Spleen (tissue), 11 donors: ENCODE data around the gene ZNF107. TPM values are rescaled to one million over a fixed set of nuclear protein-coding genes. Genes with fewer than 3 reads are reported as not detected.
"Not testable (repeated sequence)": the region's sequence is repeated elsewhere in the genome, so short reads cannot be mapped to it uniquely, and the experiment has no call there.

Experiments
- DNase-seq: peaks from one replicate; pipeline ENCODE4 v3.0.0-alpha.2; 2020
- H3K27ac ChIP-seq, 8 donors: fragments of 200-600 bp; sonication (generic) in 7 of 8; 1 replicate in 4 of 8; 2 replicates in 4 of 8; pipeline versions ENCODE4 v1.5.0 to v1.8.0; 2016 to 2021; ENCODE audit warnings: inconsistent platforms in 4 of 8, mild to moderate bottlenecking in 4 of 8, moderate library complexity in 1 of 8
- H3K27me3 ChIP-seq, 7 donors: fragments of 200-600 bp; sonication (generic) in 6 of 7; replicated peaks in 1 of 7; 1 replicate in 4 of 7; 2 replicates in 3 of 7; pipeline versions ENCODE4 v1.5.0 to v1.8.0; 2016 to 2021; ENCODE audit warnings: inconsistent platforms in 3 of 7, mild to moderate bottlenecking in 1 of 7
- H3K36me3 ChIP-seq, 6 donors: fragments of 200-600 bp; sonication (generic) in 5 of 6; 1 replicate in 4 of 6; 2 replicates in 2 of 6; pipeline versions ENCODE4 v1.5.0 to v1.8.0; 2016 to 2021; ENCODE audit warnings: inconsistent platforms in 2 of 6
- H3K4me1 ChIP-seq, 6 donors: fragments of 200-600 bp; sonication (generic) in 5 of 6; 1 replicate in 3 of 6; 2 replicates in 3 of 6; pipeline versions ENCODE4 v1.5.0 to v1.8.0; 2016 to 2021; ENCODE audit warnings: inconsistent platforms in 3 of 6
- H3K4me3 ChIP-seq, 8 donors: fragments of 200-600 bp; sonication (generic) in 7 of 8; 1 replicate in 4 of 8; 2 replicates in 4 of 8; pipeline versions ENCODE4 v1.5.0 to v1.8.0; 2016 to 2021; ENCODE audit warnings: inconsistent platforms in 4 of 8, mild to moderate bottlenecking in 4 of 8, moderate library complexity in 2 of 8
- H3K9me3 ChIP-seq, 8 donors: fragments of 200-600 bp; sonication (generic) in 7 of 8; 1 replicate in 4 of 8; 2 replicates in 4 of 8; pipeline versions ENCODE4 v1.5.0 to v1.8.0; 2016 to 2021; ENCODE audit warnings: inconsistent platforms in 4 of 8
- POLR2A ChIP-seq, 3 donors: fragments of 450-650 bp; IDR thresholded peaks; one replicate each; pipeline ENCODE4 v1.5.1; 2017; ENCODE audit warnings: antibody characterized with exemption in 3 of 3, mild to moderate bottlenecking in 1 of 3
- POLR2AphosphoS5 ChIP-seq, 3 donors: sonication (generic); formaldehyde crosslinking; IDR thresholded peaks; one replicate each; pipeline ENCODE4 v1.5.1; 2017; ENCODE audit warnings: antibody characterized with exemption in 3 of 3
- WGBS, 5 donors: extraction: QIAGEN DNeasy Blood & Tissue Kit in 3 of 5; methylation state at CpG; one replicate each; pipeline versions ENCODE4 v1.1.5 to v1.1.7; 2013 to 2018; 5-methylcytosine and 5-hydroxymethylcytosine counted together
- intact Hi-C: fragments of 100-400 bp; cut with DNase I; formaldehyde crosslinking; loops from one replicate; pipeline ENCODE4 v1.15.0; 2023; ENCODE audit warnings: low total_unique reads
- polyA plus RNA-seq, 3 donors: library from polyadenylated mRNA; stranded (reverse); fragments of 200-250 nt; gene quantifications; one replicate each; pipeline ENCODE4 v1.2.1, GENCODE V29; 2013
- total RNA-seq, 7 donors: library from RNA; depleted of rRNA in 3 of 7; stranded (reverse); fragments of >200 nt in 3 of 7; fragmentation: NEBNext Ultra II Directional in 4 of 7; extraction: Animal tissue kit (Norgen Biotek cat#: 25700) in 4 of 7; gene quantifications; one replicate each; pipeline versions ENCODE4 v1.1.0 to v1.2.1, GENCODE V29; 2016 to 2021
- TF ChIP-seq, protein P1 (sequence below), 11 experiments: fragments of 200-600 bp in 7 of 11; fragments of 450-650 bp in 4 of 11; sonication (generic) in 4 of 11; IDR thresholded peaks in 8 of 11; conservative IDR thresholded peaks in 3 of 11; 1 replicate in 7 of 11; 2 replicates in 4 of 11; pipeline versions ENCODE4 v1.4.0 to v1.8.0; 2016 to 2021; ENCODE audit warnings: antibody characterized with exemption in 11 of 11, inconsistent platforms in 4 of 11, mild to moderate bottlenecking in 1 of 11
- donor health status: healthy with polysubstance abuse.
- donor health status: DM: no; HTN: no; CAD: no; lungs with moderate emphysema.
- donor health status: DM: no; HTN: no; CAD: no.
- donor health status: Bipolar disorder and iron deficiency.
- donor health status: healthy.
- donor health status: DM: no; HTN: no; CAD: no.
- donor health status: DM: yes; HTN: yes; CAD: no.

The ZNF107 gene
- total and polyA plus RNA-seq, 10 donors = 5.8 to 52.5 (median 17.9) TPM

DNA sequence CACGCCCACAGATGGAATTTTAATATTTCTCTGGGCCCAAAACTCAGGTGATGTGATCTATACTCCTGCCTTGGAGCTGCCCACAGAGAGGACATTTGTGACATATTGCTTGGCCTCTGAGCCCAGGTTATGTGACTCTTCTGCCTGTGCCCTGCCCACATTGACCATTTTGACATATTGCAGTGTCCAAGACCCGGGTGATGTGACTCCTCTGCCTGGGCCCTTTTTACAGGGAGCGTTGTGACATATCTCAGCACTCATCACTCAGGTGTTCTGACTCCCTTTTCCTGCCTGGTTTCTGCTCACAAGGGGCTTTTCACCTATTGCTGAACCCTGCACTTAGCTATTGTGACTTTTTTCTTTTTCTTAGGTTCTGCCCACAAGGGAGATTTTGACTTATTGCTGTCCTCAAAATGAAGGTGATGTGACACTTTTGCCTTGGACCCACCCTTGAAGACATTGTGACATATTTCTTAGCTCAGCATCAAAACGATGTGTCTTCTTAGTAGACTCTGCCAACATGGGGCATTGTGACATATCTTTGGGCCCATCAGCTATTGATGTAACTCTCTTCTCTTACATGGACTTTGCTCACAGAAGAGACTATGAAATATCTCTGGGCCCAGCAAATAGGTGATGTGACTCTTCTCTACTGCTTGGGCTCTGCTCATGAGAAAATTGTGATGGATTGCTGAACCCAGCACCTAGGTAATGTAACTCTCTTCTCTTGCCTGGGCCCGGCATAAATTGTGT, 11.0 kb upstream of the ZNF107 start:
- Histone ChIP-seq H3K27me3 (no peaks in the 10 kb centered on the region), H3K4me3 (no peak overlapping the region), H3K4me1 (no peaks in the 10 kb centered on the region), H3K27ac (peak overlapping the region in 2 of 8 donors; percentile 47 to 74), H3K9me3 (no peaks in the 10 kb centered on the region), H3K36me3 (no peaks in the 10 kb centered on the region)
- intact Hi-C loops = no loop called here
- DNase-seq = no peak
- 77 to 93% (median 82%) methylated on average over 5 of the region's 5 CpGs for WGBS, 5 donors
- TF ChIP-seq POLR2AphosphoS5 (IDR thresholded peaks at IDR 0.05) (no peak), POLR2A (IDR thresholded peaks at IDR 0.05) (no peak)
- TF ChIP-seq, protein P1, sequence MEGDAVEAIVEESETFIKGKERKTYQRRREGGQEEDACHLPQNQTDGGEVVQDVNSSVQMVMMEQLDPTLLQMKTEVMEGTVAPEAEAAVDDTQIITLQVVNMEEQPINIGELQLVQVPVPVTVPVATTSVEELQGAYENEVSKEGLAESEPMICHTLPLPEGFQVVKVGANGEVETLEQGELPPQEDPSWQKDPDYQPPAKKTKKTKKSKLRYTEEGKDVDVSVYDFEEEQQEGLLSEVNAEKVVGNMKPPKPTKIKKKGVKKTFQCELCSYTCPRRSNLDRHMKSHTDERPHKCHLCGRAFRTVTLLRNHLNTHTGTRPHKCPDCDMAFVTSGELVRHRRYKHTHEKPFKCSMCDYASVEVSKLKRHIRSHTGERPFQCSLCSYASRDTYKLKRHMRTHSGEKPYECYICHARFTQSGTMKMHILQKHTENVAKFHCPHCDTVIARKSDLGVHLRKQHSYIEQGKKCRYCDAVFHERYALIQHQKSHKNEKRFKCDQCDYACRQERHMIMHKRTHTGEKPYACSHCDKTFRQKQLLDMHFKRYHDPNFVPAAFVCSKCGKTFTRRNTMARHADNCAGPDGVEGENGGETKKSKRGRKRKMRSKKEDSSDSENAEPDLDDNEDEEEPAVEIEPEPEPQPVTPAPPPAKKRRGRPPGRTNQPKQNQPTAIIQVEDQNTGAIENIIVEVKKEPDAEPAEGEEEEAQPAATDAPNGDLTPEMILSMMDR (IDR thresholded peaks at IDR 0.05 in 8 of 11, conservative IDR thresholded peaks at IDR 0.05 in 3 of 11) = no peak

DNA sequence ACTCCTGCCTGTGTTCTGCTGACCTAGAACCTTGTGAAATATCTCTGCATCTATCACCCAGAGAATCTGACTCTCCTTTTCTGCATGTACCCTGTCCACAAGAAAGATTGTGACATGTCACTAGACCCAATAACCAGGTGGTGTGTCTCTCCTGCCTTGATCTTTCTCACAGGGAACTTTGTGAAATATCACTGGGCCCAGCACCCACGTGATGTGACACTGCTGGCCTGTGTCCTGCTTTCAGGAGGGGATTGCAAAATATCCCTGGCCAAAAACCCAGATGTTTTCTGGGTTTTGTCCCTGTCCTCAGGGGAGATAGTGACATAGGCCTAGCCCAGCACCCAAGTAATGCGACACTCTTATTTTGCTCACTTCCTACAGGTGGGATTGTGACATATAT, 10.1 kb upstream of the ZNF107 start:
- Histone ChIP-seq H3K9me3 (peaks cover 0 to 6% (median 0%) of the 10 kb centered on the region in 8 donors), H3K4me3 (no peak overlapping the region), H3K27ac (peak overlapping the region in 2 of 8 donors; percentile 47 to 74), H3K4me1 (no peaks in the 10 kb centered on the region), H3K27me3 (no peaks in the 10 kb centered on the region), H3K36me3 (no peaks in the 10 kb centered on the region)
- no peak for DNase-seq
- intact Hi-C loops = no loop called here
- 44 to 63% (median 59%) methylated on average over 2 of the region's 2 CpGs for WGBS, 5 donors
- TF ChIP-seq POLR2A (IDR thresholded peaks at IDR 0.05) (no peak), POLR2AphosphoS5 (IDR thresholded peaks at IDR 0.05) (no peak)
- TF ChIP-seq, protein P1 (IDR thresholded peaks at IDR 0.05 in 8 of 11, conservative IDR thresholded peaks at IDR 0.05 in 3 of 11) = no peak

DNA sequence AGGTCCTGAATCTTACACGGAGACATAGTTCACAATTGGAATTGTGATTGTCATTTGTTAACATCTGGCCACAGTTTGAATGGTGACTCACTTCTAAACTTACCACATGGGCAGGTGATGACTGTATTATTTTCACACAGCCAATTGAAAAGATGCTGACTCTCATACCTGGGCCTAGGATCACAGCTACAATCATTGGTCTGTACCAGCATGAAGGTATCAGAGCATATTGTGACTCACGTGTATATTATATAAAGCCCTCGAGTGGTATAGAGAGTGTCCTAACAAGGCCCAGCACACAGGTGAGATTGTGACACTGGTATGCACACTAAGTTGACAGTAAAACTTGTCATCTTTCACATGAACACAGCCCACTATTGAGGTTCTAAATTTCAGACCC, 9.4 kb upstream of the ZNF107 start:
- Histone ChIP-seq H3K9me3 (peaks cover 0 to 13% (median 0%) of the 10 kb centered on the region in 8 donors), H3K27ac (peak overlapping the region in 2 of 8 donors; percentile 47 to 74), H3K27me3 (no peaks in the 10 kb centered on the region), H3K4me3 (no peak overlapping the region), H3K4me1 (no peaks in the 10 kb centered on the region), H3K36me3 (no peaks in the 10 kb centered on the region)
- TF ChIP-seq POLR2A (IDR thresholded peaks at IDR 0.05) = no peak
- TF ChIP-seq, protein P1 (IDR thresholded peaks at IDR 0.05 in 8 of 11, conservative IDR thresholded peaks at IDR 0.05 in 3 of 11) = no peak
- TF ChIP-seq POLR2AphosphoS5 (IDR thresholded peaks at IDR 0.05) = no peak
- 77 to 98% (median 90%) methylated on average over 3 of the region's 3 CpGs for WGBS, 5 donors
- no peak for DNase-seq
- intact Hi-C loops = no loop called here

DNA sequence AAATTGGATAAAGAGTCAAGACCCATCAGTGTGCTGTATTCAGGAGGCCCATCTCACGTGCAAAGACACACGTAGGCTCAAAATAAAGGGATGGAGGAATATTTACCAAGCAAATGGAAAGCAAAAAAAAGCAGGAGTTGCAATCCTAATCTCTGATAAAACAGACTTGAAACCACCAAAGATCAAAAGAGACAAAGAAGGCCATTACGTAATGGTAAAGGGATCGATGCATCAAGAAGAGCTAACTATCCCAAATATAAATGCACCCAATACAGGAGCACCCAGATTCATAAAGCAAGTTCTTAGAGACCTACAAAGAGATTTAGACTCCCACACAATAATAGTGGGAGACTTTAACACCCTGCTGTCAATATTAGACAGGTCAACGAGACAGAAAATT, 3.8 kb upstream of the ZNF107 start:
- WGBS, 5 donors = 93 to 98% (median 96%) methylated on average over 5 of the region's 5 CpGs
- intact Hi-C loops = loop anchor here (10.0 kb wide), 1 partner anchor 97 kb away; the partner anchor contains the start of gene ZNF680
- H3K27ac ChIP-seq, H3K4me3 ChIP-seq, DNase-seq, H3K36me3 ChIP-seq, H3K27me3 ChIP-seq: not testable (repeated sequence)
- peaks cover 9 to 26% (median 18%) of the 10 kb centered on the region in 6 donors for H3K4me1 ChIP-seq
- H3K9me3 ChIP-seq = peaks cover 0 to 15% (median 0%) of the 10 kb centered on the region in 8 donors
